Measurements from ENCODE around the gene ICAM4. TPM values are rescaled to one million over a fixed set of nuclear protein-coding genes. Genes with fewer than 3 reads are reported as not detected.

Gene ICAM4
- total and polyA plus RNA-seq, 9 of the 15 experiments (the other 6 are each of a cell fraction or from before 2014, with no cell fraction given), result 14.1 to 86.1 (median 29.6) TPM

DNA sequence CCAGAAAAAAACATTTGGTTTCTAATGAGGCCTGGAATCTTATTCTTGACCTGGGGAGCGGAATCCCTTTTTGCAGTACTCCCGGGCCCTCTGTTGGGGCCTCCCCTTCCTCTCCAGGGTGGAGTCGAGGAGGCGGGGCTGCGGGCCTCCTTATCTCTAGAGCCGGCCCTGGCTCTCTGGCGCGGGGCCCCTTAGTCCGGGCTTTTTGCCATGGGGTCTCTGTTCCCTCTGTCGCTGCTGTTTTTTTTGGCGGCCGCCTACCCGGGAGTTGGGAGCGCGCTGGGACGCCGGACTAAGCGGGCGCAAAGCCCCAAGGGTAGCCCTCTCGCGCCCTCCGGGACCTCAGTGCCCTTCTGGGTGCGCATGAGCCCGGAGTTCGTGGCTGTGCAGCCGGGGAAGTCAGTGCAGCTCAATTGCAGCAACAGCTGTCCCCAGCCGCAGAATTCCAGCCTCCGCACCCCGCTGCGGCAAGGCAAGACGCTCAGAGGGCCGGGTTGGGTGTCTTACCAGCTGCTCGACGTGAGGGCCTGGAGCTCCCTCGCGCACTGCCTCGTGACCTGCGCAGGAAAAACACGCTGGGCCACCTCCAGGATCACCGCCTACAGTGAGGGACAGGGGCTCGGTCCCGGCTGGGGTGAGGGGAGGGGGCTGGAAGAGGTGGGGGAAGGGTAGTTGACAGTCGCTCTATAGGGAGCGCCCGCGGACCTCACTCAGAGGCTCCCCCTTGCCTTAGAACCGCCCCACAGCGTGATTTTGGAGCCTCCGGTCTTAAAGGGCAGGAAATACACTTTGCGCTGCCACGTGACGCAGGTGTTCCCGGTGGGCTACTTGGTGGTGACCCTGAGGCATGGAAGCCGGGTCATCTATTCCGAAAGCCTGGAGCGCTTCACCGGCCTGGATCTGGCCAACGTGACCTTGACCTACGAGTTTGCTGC lies at the start of gene ICAM4 (continued):
- peak; percentile 96 for TF ChIP-seq MGA (IDR thresholded peaks at IDR 0.05)
- peak; percentile 13; the same call in 1 of the 2 replicates for TF ChIP-seq CBFA2T2 (conservative IDR thresholded peaks at IDR 0.05)
- TF ChIP-seq ZNF274 (IDR thresholded peaks at IDR 0.05; ENCODE audit: borderline replicate concordance, low read depth, low read length), result no peak
- peak; percentile 82 for TF ChIP-seq ZNF511 (CRISPR knock-in tag; IDR thresholded peaks at IDR 0.05)
- TF ChIP-seq PREB (CRISPR knock-in tag; IDR thresholded peaks at IDR 0.05), result no peak
- TF ChIP-seq KDM5B (IDR thresholded peaks at IDR 0.05; ENCODE audit: insufficient replicate concordance, low read depth, low read length), result peak; percentile 23
- peak; percentile 45; the same call in 1 of the 2 replicates for TF ChIP-seq NR2C2 (CRISPR knock-in tag; IDR thresholded peaks at IDR 0.05)
- no peak for TF ChIP-seq NR2C2 (tag; IDR thresholded peaks at IDR 0.05)
- peak; percentile 39; the same call in 1 of the 2 replicates for TF ChIP-seq DEAF1 (CRISPR knock-in tag; IDR thresholded peaks at IDR 0.05)
- TF ChIP-seq NCOR1 (IDR thresholded peaks at IDR 0.05), result peak; percentile 60
